Adrenal gland (tissue), 5 donors: ENCODE data around the gene PIEZO2.

ENCODE experiments used
- CTCF ChIP-seq, 6 experiments: fragments of 450-650 bp in 4 of 6; fragments of 200-600 bp in 2 of 6; sonication (generic) in 1 of 6; IDR thresholded peaks; 1 replicate in 5 of 6; 2 replicates in 1 of 6; pipeline versions ENCODE4 v1.5.1 to v1.8.0; 2016 to 2021; ENCODE audit warnings: antibody characterized with exemption in 6 of 6, mild to moderate bottlenecking in 2 of 6, moderate library complexity in 1 of 6
- POLR2A ChIP-seq, 2 donors: fragments of 450-650 bp; IDR thresholded peaks; one replicate each; pipeline ENCODE4 v1.6.1; 2017; ENCODE audit warnings: antibody characterized with exemption in 2 of 2, mild to moderate bottlenecking in 2 of 2, moderate library complexity in 1 of 2
- donor health status: DM: no; HTN: no; CAD: no.

DNA sequence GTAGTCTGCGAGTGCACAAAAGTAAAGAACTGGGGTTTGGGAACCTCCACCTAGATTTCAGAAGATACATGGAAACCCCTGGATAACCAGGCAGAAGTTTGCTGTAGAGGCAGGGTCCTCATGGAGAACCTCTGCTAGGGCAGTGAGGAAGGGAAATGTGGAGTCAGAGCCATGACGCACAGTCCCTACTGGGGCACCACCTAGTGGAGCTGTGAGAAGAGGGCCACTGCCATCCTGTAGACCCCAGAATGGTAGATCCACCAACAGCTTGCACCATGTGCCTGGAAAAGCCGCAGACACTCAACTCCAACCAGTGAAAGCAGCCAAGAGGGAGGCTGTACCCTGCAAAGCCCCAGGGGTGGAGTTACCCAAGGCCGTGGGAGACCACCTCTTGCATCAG lies 206.4 kb downstream of the PIEZO2 start:
- TF ChIP-seq CTCF (IDR thresholded peaks at IDR 0.05) = no peak
- TF ChIP-seq POLR2A (IDR thresholded peaks at IDR 0.05) = no peak
